HG02798 (cell line): ENCODE results near the gene UNC79.

Source experiments
- ATAC-seq: cut with Tn5 transposase; IDR thresholded peaks from one replicate; pipeline ENCODE4 v1.9.1; 2021; ENCODE audit warnings: mild to moderate bottlenecking; ENCODE audit not compliant: unreplicated experiment, poor library complexity

The UNC79 gene

DNA sequence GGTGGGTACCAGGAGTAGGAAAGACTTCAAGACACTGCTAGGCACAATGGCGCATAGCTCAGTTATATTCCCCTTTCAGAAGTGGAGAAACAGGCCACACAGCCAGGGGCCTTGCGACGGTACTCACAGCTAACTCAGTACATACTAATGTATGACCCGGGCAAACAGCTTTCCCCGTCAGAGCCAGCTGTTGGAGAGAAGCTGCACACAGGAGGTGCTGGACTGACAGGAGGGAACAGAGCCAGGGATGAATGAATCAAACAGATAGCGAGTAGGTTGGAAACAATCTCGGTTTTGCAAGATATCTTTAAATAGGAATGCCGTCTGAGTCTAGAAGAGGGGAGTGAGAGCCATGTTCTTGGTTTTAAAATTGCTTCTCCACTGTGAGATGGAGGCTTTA lies 312.0 kb downstream of the UNC79 start:
- ATAC-seq, result no peak

- no peak for ATAC-seq
These were observed 312.7 kb downstream of the UNC79 start for GRCh38 chr14:93743270-93744060.

GRCh38 chr14:93744176-93744575 lies 313.4 kb downstream of the UNC79 start:
- ATAC-seq, result no peak

- ATAC-seq, result no peak
These were observed 314.1 kb downstream of the UNC79 start for GRCh38 chr14:93744876-93745275.

GRCh38 chr14:93745603-93746273 lies 315.0 kb downstream of the UNC79 start:
- ATAC-seq, result no peak

- ATAC-seq, result no peak
These were observed 316.4 kb downstream of the UNC79 start for GRCh38 chr14:93747102-93747501.

DNA sequence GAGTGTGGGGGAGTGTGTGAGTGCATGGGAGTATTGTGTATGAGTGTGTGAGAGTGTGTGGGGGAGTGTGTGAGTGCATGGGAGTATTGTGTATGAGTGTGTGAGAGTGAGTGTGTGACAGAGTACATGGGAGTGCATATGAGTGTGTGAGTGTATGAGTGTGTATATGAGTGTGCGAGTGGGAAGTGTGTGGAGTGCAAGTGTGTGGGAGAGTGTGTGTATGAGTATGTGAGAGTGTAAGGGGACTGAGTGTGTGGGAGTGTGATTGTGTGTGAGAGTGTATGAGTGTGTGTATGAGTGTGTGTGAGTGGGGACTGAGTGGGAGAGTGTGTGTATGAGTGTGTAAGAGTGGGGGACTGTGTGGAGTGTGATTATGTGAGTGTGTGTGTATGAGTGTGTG lies 316.8 kb downstream of the UNC79 start:
- no peak for ATAC-seq

GRCh38 chr14:93748208-93749075 lies 317.7 kb downstream of the UNC79 start:
- no peak for ATAC-seq

GRCh38 chr14:93749076-93749420 lies 318.3 kb downstream of the UNC79 start:
- ATAC-seq, result no peak

GRCh38 chr14:93751946-93752655 lies 321.4 kb downstream of the UNC79 start:
- no peak for ATAC-seq

- ATAC-seq, result no peak
These were observed 322.3 kb downstream of the UNC79 start for GRCh38 chr14:93752980-93753561.

GRCh38 chr14:93753647-93754046 lies 322.9 kb downstream of the UNC79 start:
- no peak for ATAC-seq

- no peak for ATAC-seq
These were observed 326.5 kb downstream of the UNC79 start for GRCh38 chr14:93757206-93757605.
